K562 (cell line): ENCODE measurements around the gene MKNK2. TPM values are rescaled to one million over a fixed set of nuclear protein-coding genes. Genes with fewer than 3 reads are reported as not detected.
A peak's percentile ranks its signal among the peaks of the same experiment; 100 is the strongest.

ENCODE experiments used
- CBX2 ChIP-seq: fragments of 200-600 bp; sonication (generic); IDR thresholded peaks from one replicate; pipeline ENCODE4 v1.6.1; 2012; ENCODE audit warnings: mild to moderate bottlenecking, low read length, inconsistent platforms; ENCODE audit not compliant: insufficient read depth, poor library complexity, severe bottlenecking
- CTBP1 ChIP-seq: fragments of 450-650 bp; IDR thresholded peaks from 2 replicates; pipeline ENCODE4 v1.6.1; 2016; ENCODE audit warnings: borderline replicate concordance
- ETV6 ChIP-seq, 3 experiments: fragments of 150-350 bp in 1 of 3; sonication (generic) in 1 of 3; formaldehyde crosslinking in 1 of 3; IDR thresholded peaks; 2 replicates each; pipeline versions ENCODE4 v1.6.1 to v1.8.0; 2014 to 2022; ENCODE audit warnings: borderline replicate concordance in 2 of 3, low read depth in 2 of 3, antibody characterized with exemption in 1 of 3, low read length in 1 of 3, mild to moderate bottlenecking in 1 of 3, missing genetic modification reagents in 1 of 3
- KDM1A ChIP-seq, 2 experiments: fragments of 450-650 bp; IDR thresholded peaks; 2 replicates each; pipeline ENCODE4 v1.6.1; 2016; ENCODE audit warnings: mild to moderate bottlenecking in 2 of 2
- MBD1 ChIP-seq: fragments of 250-450 bp; sonication (Bioruptor Pico); IDR thresholded peaks from 2 replicates; pipeline ENCODE4 v1.8.0; 2022; ENCODE audit warnings: inconsistent platforms
- NCOA1 ChIP-seq: fragments of 450-650 bp; IDR thresholded peaks from 2 replicates; pipeline ENCODE4 v1.6.1; 2016; ENCODE audit warnings: low read depth
- NELFE ChIP-seq: IDR thresholded peaks from 2 replicates; pipeline ENCODE4 v1.6.1; 2011; ENCODE audit warnings: mild to moderate bottlenecking; ENCODE audit not compliant: insufficient read depth, insufficient read length
- NRF1 ChIP-seq, 2 experiments: fragments of 450-650 bp; IDR thresholded peaks in 1 of 2; conservative IDR thresholded peaks in 1 of 2; 2 replicates each; pipeline ENCODE4 v1.6.1; 2014; ENCODE audit warnings: mild to moderate bottlenecking in 2 of 2
- PHF21A ChIP-seq: fragments of 450-650 bp; IDR thresholded peaks from 2 replicates; pipeline ENCODE4 v1.6.1; 2017; ENCODE audit warnings: low read depth, borderline replicate concordance
- PTBP1 ChIP-seq: fragments of 200-400 bp; formaldehyde crosslinking; IDR thresholded peaks from 2 replicates; pipeline ENCODE4 v1.6.1; 2017; ENCODE audit warnings: low read depth, low read length
- SAFB2 ChIP-seq: fragments of 200-400 bp; formaldehyde crosslinking; IDR thresholded peaks from 2 replicates; pipeline ENCODE4 v1.6.1; 2018; ENCODE audit warnings: borderline replicate concordance, low read length, low read depth, moderate library complexity; ENCODE audit not compliant: severe bottlenecking
- SRSF7 ChIP-seq: fragments of 200-400 bp; formaldehyde crosslinking; optimal IDR thresholded peaks from 2 replicates; pipeline ENCODE3; 2017; ENCODE audit warnings: mild to moderate bottlenecking, low read depth, low read length
- ZNF282 ChIP-seq: sonication (generic); formaldehyde crosslinking; IDR thresholded peaks from 2 replicates; pipeline ENCODE4 v1.8.1; 2023; ENCODE audit warnings: missing genetic modification reagents
- ZNF384 ChIP-seq: IDR thresholded peaks from 2 replicates; pipeline ENCODE4 v1.6.1; 2012; ENCODE audit warnings: low read depth, low read length, improper control_type of control experiment
- polyA plus RNA-seq, 8 experiments: library from polyadenylated mRNA; depleted of rRNA in 4 of 8; stranded (reverse) in 5 of 8; unstranded in 3 of 8; fragments of >200 nt; fragmentation: Nextera tagmentation in 2 of 8; fragmentation: Illumina TruSeq in 1 of 8; extraction: Ambion mirVana in 2 of 8; extraction: Trizol in 1 of 8; gene quantifications; 2 replicates each; pipeline versions ENCODE4 v1.2.1 to v1.2.3, GENCODE V29; 2011 to 2014; ENCODE audit warnings: inconsistent platforms in 1 of 8, missing spikeins in 1 of 8
- total RNA-seq, 7 experiments: library from RNA; depleted of rRNA in 6 of 7; stranded (reverse); fragments of >200 nt in 6 of 7; fragmentation: Illumina TruSeq in 2 of 7; extraction: Trizol in 2 of 7; gene quantifications; 2 replicates each; pipeline versions ENCODE4 v1.2.1 to v1.2.3, GENCODE V29; 2011 to 2021; ENCODE audit warnings: low replicate concordance in 1 of 7
- TF ChIP-seq, protein P1 (sequence below): fragments of 250-450 bp; sonication (Bioruptor Pico); IDR thresholded peaks from 2 replicates; pipeline ENCODE4 v1.4.0; 2020; ENCODE audit warnings: mild to moderate bottlenecking, moderate library complexity
- TF ChIP-seq, protein P2 (sequence below): fragments of 250-450 bp; sonication (Bioruptor Pico); IDR thresholded peaks from 2 replicates; pipeline ENCODE4 v1.5.1; 2021; ENCODE audit warnings: mild to moderate bottlenecking
- TF ChIP-seq, protein P3 (sequence below), 3 experiments: fragments of 200-800 bp in 1 of 3; sonication (Bioruptor generic) in 1 of 3; sonication (generic) in 1 of 3; formaldehyde crosslinking in 1 of 3; IDR thresholded peaks; 2 replicates each; pipeline versions ENCODE4 v1.6.1 to v1.8.0; 2016 to 2022; ENCODE audit warnings: mild to moderate bottlenecking in 2 of 3, missing compliant biosample characterization in 2 of 3, missing genetic modification characterization in 2 of 3, missing genetic modification reagents in 1 of 3
- TF ChIP-seq, protein P4 (sequence below): sonication (generic); formaldehyde crosslinking; IDR thresholded peaks from 2 replicates; pipeline ENCODE4 v1.8.1; 2023; ENCODE audit warnings: mild to moderate bottlenecking, missing genetic modification reagents

Gene MKNK2
- total and polyA plus RNA-seq, 9 of the 15 experiments (the other 6 are each of a cell fraction or from before 2014, with no cell fraction given), result 5.1 to 191 (median 51.9) TPM

DNA sequence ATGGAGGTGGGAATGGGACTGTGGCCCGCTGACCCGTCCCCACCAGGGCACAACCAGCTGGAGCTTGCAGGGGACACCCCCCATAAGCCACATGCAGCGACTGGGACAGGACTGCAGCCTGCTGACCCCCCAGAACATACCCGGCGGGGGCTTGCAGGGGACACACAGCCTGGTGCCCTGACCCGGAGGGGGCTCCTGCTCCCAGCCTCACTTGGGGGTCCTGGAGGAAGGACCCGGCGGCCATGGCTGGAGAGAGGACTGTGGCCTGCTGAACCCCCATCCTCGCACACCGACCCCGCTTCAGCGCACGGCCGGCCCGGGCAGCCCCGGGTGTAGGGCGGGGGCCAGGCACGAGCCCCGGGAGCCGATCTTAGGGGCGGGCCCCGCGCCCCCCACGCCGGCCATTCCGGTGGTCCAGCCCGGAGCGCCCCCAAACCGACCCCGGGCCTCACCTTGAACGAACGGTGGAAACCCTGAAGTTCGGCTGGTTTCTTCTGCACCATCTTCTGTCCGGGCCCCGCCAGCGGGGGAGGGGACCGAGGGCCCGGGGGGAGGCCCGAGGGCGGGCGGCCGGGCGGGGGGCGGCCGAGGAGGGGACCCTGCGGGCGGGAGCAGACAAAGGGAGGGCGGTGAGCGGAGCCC is 574 bp downstream of the MKNK2 start (continued):
- TF ChIP-seq, protein P1, sequence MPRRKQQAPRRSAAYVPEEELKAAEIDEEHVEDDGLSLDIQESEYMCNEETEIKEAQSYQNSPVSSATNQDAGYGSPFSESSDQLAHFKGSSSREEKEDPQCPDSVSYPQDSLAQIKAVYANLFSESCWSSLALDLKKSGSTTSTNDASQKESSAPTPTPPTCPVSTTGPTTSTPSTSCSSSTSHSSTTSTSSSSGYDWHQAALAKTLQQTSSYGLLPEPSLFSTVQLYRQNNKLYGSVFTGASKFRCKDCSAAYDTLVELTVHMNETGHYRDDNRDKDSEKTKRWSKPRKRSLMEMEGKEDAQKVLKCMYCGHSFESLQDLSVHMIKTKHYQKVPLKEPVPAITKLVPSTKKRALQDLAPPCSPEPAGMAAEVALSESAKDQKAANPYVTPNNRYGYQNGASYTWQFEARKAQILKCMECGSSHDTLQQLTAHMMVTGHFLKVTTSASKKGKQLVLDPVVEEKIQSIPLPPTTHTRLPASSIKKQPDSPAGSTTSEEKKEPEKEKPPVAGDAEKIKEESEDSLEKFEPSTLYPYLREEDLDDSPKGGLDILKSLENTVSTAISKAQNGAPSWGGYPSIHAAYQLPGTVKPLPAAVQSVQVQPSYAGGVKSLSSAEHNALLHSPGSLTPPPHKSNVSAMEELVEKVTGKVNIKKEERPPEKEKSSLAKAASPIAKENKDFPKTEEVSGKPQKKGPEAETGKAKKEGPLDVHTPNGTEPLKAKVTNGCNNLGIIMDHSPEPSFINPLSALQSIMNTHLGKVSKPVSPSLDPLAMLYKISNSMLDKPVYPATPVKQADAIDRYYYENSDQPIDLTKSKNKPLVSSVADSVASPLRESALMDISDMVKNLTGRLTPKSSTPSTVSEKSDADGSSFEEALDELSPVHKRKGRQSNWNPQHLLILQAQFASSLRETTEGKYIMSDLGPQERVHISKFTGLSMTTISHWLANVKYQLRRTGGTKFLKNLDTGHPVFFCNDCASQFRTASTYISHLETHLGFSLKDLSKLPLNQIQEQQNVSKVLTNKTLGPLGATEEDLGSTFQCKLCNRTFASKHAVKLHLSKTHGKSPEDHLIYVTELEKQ (CRISPR knock-in tag), result no peak
- TF ChIP-seq MBD1 (CRISPR knock-in tag) (no peak), CBX2 (no peak), PHF21A (no peak), KDM1A (IDR thresholded peaks at IDR 0.05) (no peak), NELFE (no peak), PTBP1 (no peak), CTBP1 (no peak), SAFB2 (no peak), ZNF384 (no peak), NRF1 (conservative IDR thresholded peaks at IDR 0.05 in 1 of 2, IDR thresholded peaks at IDR 0.05 in 1 of 2) (no peak), NCOA1 (no peak), SRSF7 (peak; percentile 37), ETV6 (IDR thresholded peaks at IDR 0.05; ENCODE audit: borderline replicate concordance in 1 of 2, low read depth in 2 of 2, low read length in 1 of 2) (no peak), ETV6 (CRISPR knock-in tag; IDR thresholded peaks at IDR 0.05; ENCODE audit: borderline replicate concordance) (0 out of 2 replicates have a peak, but pooled peaks have one; percentile 4), ZNF282 (CRISPR knock-in tag) (no peak)
- TF ChIP-seq, protein P2, sequence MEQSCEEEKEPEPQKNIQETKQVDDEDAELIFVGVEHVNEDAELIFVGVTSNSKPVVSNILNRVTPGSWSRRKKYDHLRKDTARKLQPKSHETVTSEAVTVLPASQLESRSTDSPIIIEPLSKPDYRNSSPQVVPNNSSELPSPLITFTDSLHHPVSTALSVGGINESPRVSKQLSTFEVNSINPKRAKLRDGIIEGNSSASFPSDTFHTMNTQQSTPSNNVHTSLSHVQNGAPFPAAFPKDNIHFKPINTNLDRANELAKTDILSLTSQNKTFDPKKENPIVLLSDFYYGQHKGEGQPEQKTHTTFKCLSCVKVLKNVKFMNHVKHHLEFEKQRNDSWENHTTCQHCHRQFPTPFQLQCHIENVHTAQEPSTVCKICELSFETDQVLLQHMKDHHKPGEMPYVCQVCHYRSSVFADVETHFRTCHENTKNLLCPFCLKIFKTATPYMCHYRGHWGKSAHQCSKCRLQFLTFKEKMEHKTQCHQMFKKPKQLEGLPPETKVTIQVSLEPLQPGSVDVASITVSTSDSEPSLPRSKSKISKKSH, result no peak
- TF ChIP-seq, protein P3, sequence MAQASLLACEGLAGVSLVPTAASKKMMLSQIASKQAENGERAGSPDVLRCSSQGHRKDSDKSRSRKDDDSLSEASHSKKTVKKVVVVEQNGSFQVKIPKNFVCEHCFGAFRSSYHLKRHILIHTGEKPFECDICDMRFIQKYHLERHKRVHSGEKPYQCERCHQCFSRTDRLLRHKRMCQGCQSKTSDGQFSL (CRISPR knock-in tag; IDR thresholded peaks at IDR 0.05), result peak; percentile 69; the same call in 1 of the 2 replicates
- TF ChIP-seq, protein P3 (tag; IDR thresholded peaks at IDR 0.05), result peak in 1 of 2 experiments; percentile 4; a peak in 1 of 4 replicates
- TF ChIP-seq, protein P4, sequence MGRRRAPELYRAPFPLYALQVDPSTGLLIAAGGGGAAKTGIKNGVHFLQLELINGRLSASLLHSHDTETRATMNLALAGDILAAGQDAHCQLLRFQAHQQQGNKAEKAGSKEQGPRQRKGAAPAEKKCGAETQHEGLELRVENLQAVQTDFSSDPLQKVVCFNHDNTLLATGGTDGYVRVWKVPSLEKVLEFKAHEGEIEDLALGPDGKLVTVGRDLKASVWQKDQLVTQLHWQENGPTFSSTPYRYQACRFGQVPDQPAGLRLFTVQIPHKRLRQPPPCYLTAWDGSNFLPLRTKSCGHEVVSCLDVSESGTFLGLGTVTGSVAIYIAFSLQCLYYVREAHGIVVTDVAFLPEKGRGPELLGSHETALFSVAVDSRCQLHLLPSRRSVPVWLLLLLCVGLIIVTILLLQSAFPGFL (CRISPR knock-in tag), result no peak
